A549 (cell line): Measurements from ENCODE around the gene ZNF789. TPM values are rescaled to one million over a fixed set of nuclear protein-coding genes. Genes with fewer than 3 reads are reported as not detected.
A peak's percentile ranks its signal among the peaks of the same experiment; 100 is the strongest.

Experiments used
- ATAC-seq, 2 experiments: fragments of 200-7000 bp in 1 of 2; fragments of >200 bp in 1 of 2; cut with Nextera tagmentation in 1 of 2; cut with Tn5 transposase in 1 of 2; 3 replicates each; pipeline versions ENCODE4 v1.8.0 to v1.9.1; 2018 to 2020; ENCODE audit warnings: mild to moderate bottlenecking in 1 of 2, moderate library complexity in 1 of 2
- CTCF ChIA-PET: fragments of 300-600 bp; sonication (Branson Sonifier 250); formaldehyde crosslinking; extraction: SDS; loops from one replicate; lab custom pipeline; 2021; ENCODE audit warnings: antibody characterized with exemption, inconsistent platforms; lab: Yijun Ruan, JAX
- POLR2A ChIA-PET: fragments of 350-600 bp; formaldehyde crosslinking; extraction: SDS; loops from one replicate; lab custom pipeline; 2021; ENCODE audit warnings: antibody characterized with exemption, inconsistent platforms; lab: Yijun Ruan, JAX
- DNase-seq, 2 experiments: peaks; one replicate each; pipeline versions ENCODE4 v3.0.0 to v3.0.0-alpha.2; 2011 to 2016; ENCODE audit warnings: low read depth in 1 of 2, low spot score in 1 of 2
- FAIRE-seq: peaks from 2 replicates; lab custom pipeline; 2011; peaks lifted over from hg19 to GRCh38; lab: Jason Lieb, UNC
- H3K27ac ChIP-seq, 2 experiments: fragments of >200 bp; sonication (Bioruptor Twin); formaldehyde crosslinking; 3 replicates each; pipeline ENCODE4 v1.5.1; 2016 to 2017
- H3K4me1 ChIP-seq: fragments of >200 bp; sonication (Bioruptor Twin); formaldehyde crosslinking; 3 replicates; pipeline ENCODE4 v1.6.1; 2016
- H3K4me2 ChIP-seq: fragments of >200 bp; sonication (Bioruptor Twin); formaldehyde crosslinking; 3 replicates; pipeline ENCODE4 v1.6.1; 2016
- H3K4me3 ChIP-seq: fragments of >200 bp; sonication (Bioruptor Twin); formaldehyde crosslinking; 3 replicates; pipeline ENCODE4 v1.5.1; 2016
- H3K9me3 ChIP-seq: fragments of >200 bp; sonication (Bioruptor Twin); formaldehyde crosslinking; 3 replicates; pipeline ENCODE4 v1.6.1; 2016
- BHLHE40 ChIP-seq: IDR thresholded peaks from 2 replicates; pipeline ENCODE4 v1.6.1; 2012; ENCODE audit warnings: low read depth, low read length, inconsistent platforms
- CBX2 ChIP-seq: fragments of 200-600 bp; sonication (generic); IDR thresholded peaks from 2 replicates; pipeline ENCODE4 v1.6.1; 2016; ENCODE audit warnings: low read depth, mild to moderate bottlenecking, borderline replicate concordance
- CBX8 ChIP-seq: fragments of 200-600 bp; sonication (generic); IDR thresholded peaks from 2 replicates; pipeline ENCODE4 v1.6.1; 2016
- CEBPB ChIP-seq, 2 experiments: fragments of >200 bp in 1 of 2; sonication (Bioruptor Twin) in 1 of 2; formaldehyde crosslinking in 1 of 2; IDR thresholded peaks; 2 replicates each; pipeline ENCODE4 v1.6.1; 2012 to 2016
- CHD4 ChIP-seq: fragments of 200-600 bp; sonication (generic); IDR thresholded peaks from 2 replicates; pipeline ENCODE4 v1.6.1; 2016; ENCODE audit warnings: antibody characterized with exemption, mild to moderate bottlenecking, borderline replicate concordance
- FOSL2 ChIP-seq, 2 experiments: fragments of 450-650 bp in 1 of 2; fragments of >200 bp in 1 of 2; sonication (Bioruptor Twin) in 1 of 2; formaldehyde crosslinking; IDR thresholded peaks; 2 replicates each; pipeline versions ENCODE4 v1.5.0 to v1.6.1; 2016 to 2020; ENCODE audit warnings: mild to moderate bottlenecking in 1 of 2, moderate library complexity in 1 of 2
- GATA3 ChIP-seq: IDR thresholded peaks from 2 replicates; pipeline ENCODE4 v1.6.1; 2012; ENCODE audit warnings: borderline replicate concordance
- HEYL ChIP-seq: fragments of 250-450 bp; sonication (Bioruptor Pico); IDR thresholded peaks from 2 replicates; pipeline ENCODE4 v1.8.0; 2021; ENCODE audit warnings: mild to moderate bottlenecking, moderate library complexity
- HOXA7 ChIP-seq: fragments of 250-450 bp; sonication (Bioruptor Pico); IDR thresholded peaks from 2 replicates; pipeline ENCODE4 v1.5.0; 2020; ENCODE audit warnings: mild to moderate bottlenecking, moderate library complexity
- HOXB5 ChIP-seq: fragments of 250-450 bp; sonication (Bioruptor Pico); IDR thresholded peaks from 2 replicates; pipeline ENCODE4 v1.5.0; 2020; ENCODE audit warnings: mild to moderate bottlenecking, moderate library complexity
- MAFK ChIP-seq: fragments of 450-650 bp; IDR thresholded peaks from 2 replicates; pipeline ENCODE4 v1.6.1; 2014; ENCODE audit not compliant: partially characterized antibody
- NPAS2 ChIP-seq: fragments of 250-450 bp; sonication (Bioruptor Pico); IDR thresholded peaks from 2 replicates; pipeline ENCODE4 v1.8.0; 2022; ENCODE audit warnings: mild to moderate bottlenecking, moderate library complexity, borderline replicate concordance
- PHF8 ChIP-seq: fragments of 200-600 bp; sonication (generic); IDR thresholded peaks from 2 replicates; pipeline ENCODE4 v1.6.1; 2016; ENCODE audit warnings: low read depth, mild to moderate bottlenecking, antibody characterized with exemption, moderate library complexity, borderline replicate concordance
- RARB ChIP-seq: fragments of 250-450 bp; sonication (Bioruptor Pico); IDR thresholded peaks from 2 replicates; pipeline ENCODE4 v1.8.0; 2021; ENCODE audit warnings: mild to moderate bottlenecking, moderate library complexity
- ZNF302 ChIP-seq: fragments of 250-450 bp; sonication (Bioruptor Pico); IDR thresholded peaks from 2 replicates; pipeline ENCODE4 v1.9.0; 2021; ENCODE audit warnings: inconsistent platforms, mild to moderate bottlenecking, moderate library complexity
- WGBS: methylation state at CpG from one replicate; pipeline ENCODE4 v1.1.6; 2017; ENCODE audit errors: missing lambda C conversion rate; 5-methylcytosine and 5-hydroxymethylcytosine counted together
- polyA plus RNA-seq, 4 experiments: library from polyadenylated mRNA; depleted of rRNA in 3 of 4; stranded (reverse); fragments of >200 nt; fragmentation: RNase III in 1 of 4; extraction: RNeasy Plus Mini Kit Qiagen cat#74134 plus additional on column Dnase treatment in 1 of 4; gene quantifications; 2 replicates in 3 of 4; 3 replicates in 1 of 4; pipeline ENCODE4 v1.2.3, GENCODE V29; 2011 to 2017
- TF ChIP-seq, protein P1 (sequence below): fragments of 250-450 bp; sonication (Bioruptor Pico); IDR thresholded peaks from 2 replicates; pipeline ENCODE4 v1.5.0; 2021; ENCODE audit warnings: mild to moderate bottlenecking, moderate library complexity, borderline replicate concordance
- TF ChIP-seq, protein P2 (sequence below): fragments of >200 bp; sonication (Bioruptor Twin); formaldehyde crosslinking; IDR thresholded peaks from 3 replicates; pipeline ENCODE4 v1.5.1; 2016
- TF ChIP-seq, protein P3 (sequence below): fragments of 150-350 bp; IDR thresholded peaks from 2 replicates; pipeline ENCODE4 v1.6.1; 2014; ENCODE audit warnings: low read depth, mild to moderate bottlenecking, low read length
- TF ChIP-seq, protein P4 (sequence below): fragments of >200 bp; sonication (Bioruptor Twin); formaldehyde crosslinking; IDR thresholded peaks from 2 replicates; pipeline ENCODE4 v1.6.1; 2016

The ZNF789 gene
- polyA plus RNA-seq, 2 of the 4 experiments (the other 2 are of a cell fraction), result 7.5 to 11.6 TPM

DNA sequence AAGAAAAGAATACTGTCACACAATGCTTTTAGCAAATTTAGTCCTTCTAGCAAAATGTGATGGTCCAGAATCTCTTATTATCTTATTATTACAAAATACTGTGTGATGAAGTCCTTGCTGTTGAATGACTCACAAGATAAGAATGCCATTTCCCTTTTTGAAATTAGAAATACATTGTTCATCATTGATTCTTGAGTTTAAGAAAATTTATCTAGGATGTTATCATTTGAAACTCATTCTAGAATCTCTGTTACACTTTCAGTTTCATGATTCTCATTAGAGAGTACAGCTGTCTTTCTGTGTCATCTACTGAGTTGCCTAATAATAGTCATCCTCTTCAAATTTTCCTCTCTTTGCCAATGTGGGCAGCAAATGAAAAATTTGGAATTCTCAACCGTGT lies 41.4 kb downstream of the ZNF789 start:
- no peak overlapping the region for H3K4me2 ChIP-seq
- 97% methylated on average over 1 of the region's 1 CpG for WGBS
- H3K27ac ChIP-seq, result no peak overlapping the region
- ChIA-PET POLR2A (interaction anchor here (1.4 to 1.6 kb wide), 2 partner anchors 9 to 10 kb away, joined by 3 read pairs; partner anchors contain the start of gene ZKSCAN5), CTCF (no interaction called here)
- H3K4me3 ChIP-seq, result no peak overlapping the region
- ATAC-seq (no peak), FAIRE-seq (no peak), DNase-seq (no peak)
- no peak for TF ChIP-seq FOSL2 (IDR thresholded peaks at IDR 0.05)
- peak; percentile 43; the same call in 1 of the 2 replicates for TF ChIP-seq FOSL2 (CRISPR knock-in tag; IDR thresholded peaks at IDR 0.05)
- no peak for TF ChIP-seq ZNF302 (CRISPR knock-in tag)
- H3K4me1 ChIP-seq, result no peaks in the 10 kb centered on the region
- no peaks in the 10 kb centered on the region for H3K9me3 ChIP-seq

- Histone ChIP-seq H3K4me2 (no peak overlapping the region), H3K4me1 (no peaks in the 10 kb centered on the region), H3K27ac (no peak overlapping the region), H3K4me3 (no peak overlapping the region), H3K9me3 (peaks cover 13% of the 10 kb centered on the region)
- DNase-seq (no peak), FAIRE-seq (no peak), ATAC-seq (no peak)
- CTCF ChIA-PET, result interaction anchor here (0.9 to 1.0 kb wide), 2 partner anchors 95 kb away, joined by 3 read pairs; partner anchors contain the start of gene ZSCAN25
- 81% methylated on average over 3 of the region's 3 CpGs for WGBS
- POLR2A ChIA-PET, result no interaction called here
- no peak for TF ChIP-seq HOXB5 (CRISPR knock-in tag)
- TF ChIP-seq, protein P1, sequence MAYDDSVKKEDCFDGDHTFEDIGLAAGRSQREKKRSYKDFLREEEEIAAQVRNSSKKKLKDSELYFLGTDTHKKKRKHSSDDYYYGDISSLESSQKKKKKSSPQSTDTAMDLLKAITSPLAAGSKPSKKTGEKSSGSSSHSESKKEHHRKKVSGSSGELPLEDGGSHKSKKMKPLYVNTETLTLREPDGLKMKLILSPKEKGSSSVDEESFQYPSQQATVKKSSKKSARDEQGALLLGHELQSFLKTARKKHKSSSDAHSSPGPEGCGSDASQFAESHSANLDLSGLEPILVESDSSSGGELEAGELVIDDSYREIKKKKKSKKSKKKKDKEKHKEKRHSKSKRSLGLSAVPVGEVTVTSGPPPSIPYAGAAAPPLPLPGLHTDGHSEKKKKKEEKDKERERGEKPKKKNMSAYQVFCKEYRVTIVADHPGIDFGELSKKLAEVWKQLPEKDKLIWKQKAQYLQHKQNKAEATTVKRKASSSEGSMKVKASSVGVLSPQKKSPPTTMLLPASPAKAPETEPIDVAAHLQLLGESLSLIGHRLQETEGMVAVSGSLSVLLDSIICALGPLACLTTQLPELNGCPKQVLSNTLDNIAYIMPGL (CRISPR knock-in tag), result no peak
- no peak for TF ChIP-seq HEYL
- TF ChIP-seq RARB, result no peak
- TF ChIP-seq PHF8, result no peak
- TF ChIP-seq HOXA7, result no peak
- no peak for TF ChIP-seq NPAS2 (CRISPR knock-in tag)
- TF ChIP-seq, protein P2, sequence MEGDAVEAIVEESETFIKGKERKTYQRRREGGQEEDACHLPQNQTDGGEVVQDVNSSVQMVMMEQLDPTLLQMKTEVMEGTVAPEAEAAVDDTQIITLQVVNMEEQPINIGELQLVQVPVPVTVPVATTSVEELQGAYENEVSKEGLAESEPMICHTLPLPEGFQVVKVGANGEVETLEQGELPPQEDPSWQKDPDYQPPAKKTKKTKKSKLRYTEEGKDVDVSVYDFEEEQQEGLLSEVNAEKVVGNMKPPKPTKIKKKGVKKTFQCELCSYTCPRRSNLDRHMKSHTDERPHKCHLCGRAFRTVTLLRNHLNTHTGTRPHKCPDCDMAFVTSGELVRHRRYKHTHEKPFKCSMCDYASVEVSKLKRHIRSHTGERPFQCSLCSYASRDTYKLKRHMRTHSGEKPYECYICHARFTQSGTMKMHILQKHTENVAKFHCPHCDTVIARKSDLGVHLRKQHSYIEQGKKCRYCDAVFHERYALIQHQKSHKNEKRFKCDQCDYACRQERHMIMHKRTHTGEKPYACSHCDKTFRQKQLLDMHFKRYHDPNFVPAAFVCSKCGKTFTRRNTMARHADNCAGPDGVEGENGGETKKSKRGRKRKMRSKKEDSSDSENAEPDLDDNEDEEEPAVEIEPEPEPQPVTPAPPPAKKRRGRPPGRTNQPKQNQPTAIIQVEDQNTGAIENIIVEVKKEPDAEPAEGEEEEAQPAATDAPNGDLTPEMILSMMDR, result no peak
- TF ChIP-seq, protein P3, sequence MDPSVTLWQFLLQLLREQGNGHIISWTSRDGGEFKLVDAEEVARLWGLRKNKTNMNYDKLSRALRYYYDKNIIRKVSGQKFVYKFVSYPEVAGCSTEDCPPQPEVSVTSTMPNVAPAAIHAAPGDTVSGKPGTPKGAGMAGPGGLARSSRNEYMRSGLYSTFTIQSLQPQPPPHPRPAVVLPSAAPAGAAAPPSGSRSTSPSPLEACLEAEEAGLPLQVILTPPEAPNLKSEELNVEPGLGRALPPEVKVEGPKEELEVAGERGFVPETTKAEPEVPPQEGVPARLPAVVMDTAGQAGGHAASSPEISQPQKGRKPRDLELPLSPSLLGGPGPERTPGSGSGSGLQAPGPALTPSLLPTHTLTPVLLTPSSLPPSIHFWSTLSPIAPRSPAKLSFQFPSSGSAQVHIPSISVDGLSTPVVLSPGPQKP, result no peak
- TF ChIP-seq CBX2, result no peak
- TF ChIP-seq CHD4, result no peak
- no peak for TF ChIP-seq GATA3
- TF ChIP-seq BHLHE40, result no peak
- no peak for TF ChIP-seq CEBPB (IDR thresholded peaks at IDR 0.05)
- no peak for TF ChIP-seq CBX8
- TF ChIP-seq, protein P4, sequence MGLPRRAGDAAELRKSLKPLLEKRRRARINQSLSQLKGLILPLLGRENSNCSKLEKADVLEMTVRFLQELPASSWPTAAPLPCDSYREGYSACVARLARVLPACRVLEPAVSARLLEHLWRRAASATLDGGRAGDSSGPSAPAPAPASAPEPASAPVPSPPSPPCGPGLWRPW, result no peak
- no peak for TF ChIP-seq MAFK
These were observed 48.7 kb downstream of the ZNF789 start for GRCh38 chr7:99521399-99521798.
